ENCODE results near the gene TTC12. TPM values are rescaled to one million over a fixed set of nuclear protein-coding genes. Genes with fewer than 3 reads are reported as not detected.

Gene TTC12
- total RNA-seq, 1 donor from 2014 or later, result 7.8 TPM

DNA sequence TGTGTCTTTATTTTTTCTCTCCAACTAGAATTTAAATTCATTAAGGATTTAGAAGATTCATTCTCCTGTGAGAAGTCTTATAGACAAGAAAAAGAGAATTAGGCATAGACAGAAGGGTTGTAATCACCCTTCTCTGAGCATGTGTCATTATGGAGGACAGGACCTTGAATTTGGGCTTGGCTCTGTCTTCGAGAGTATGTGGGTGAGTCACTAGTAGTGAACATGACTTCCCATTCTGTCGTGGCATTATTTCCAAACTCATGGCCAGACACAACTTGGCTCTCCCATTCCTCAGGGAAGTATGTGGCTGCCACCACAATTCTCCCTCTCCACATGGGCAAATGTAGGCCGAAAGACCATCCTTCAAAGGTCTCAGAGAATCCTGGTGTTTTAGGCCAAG lies 58.9 kb downstream of the TTC12 start:
- intact Hi-C loops (cut with micrococcal nuclease), result no loop called here

DNA sequence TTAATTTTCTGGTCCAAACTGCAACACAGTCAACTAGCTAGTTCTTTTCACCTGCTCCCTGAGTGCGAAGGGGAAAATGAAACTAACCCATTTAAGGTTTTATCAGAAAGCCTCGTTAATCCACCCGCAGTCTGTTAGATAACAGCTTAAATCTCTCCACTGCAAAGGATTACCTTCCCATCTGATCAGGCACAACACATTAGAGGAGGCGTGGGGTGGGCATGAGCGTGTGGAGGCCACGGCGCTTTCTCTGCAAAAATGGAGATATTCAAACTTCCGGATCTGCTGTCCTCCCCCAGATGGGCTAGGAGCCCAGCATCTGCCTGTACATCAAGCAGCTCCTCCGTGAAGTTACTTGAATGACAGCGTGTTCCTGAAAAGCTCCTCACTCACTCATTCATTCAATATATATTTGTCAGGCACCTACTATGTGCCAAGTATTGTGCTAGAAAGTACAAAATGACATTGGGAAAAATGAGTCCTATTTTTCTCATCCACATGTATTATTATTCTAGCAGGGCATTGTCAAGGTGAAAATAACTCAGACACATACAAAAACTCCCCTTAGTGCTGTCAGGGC lies 59.7 kb downstream of the TTC12 start:
- intact Hi-C loops (cut with micrococcal nuclease), result no loop called here

DNA sequence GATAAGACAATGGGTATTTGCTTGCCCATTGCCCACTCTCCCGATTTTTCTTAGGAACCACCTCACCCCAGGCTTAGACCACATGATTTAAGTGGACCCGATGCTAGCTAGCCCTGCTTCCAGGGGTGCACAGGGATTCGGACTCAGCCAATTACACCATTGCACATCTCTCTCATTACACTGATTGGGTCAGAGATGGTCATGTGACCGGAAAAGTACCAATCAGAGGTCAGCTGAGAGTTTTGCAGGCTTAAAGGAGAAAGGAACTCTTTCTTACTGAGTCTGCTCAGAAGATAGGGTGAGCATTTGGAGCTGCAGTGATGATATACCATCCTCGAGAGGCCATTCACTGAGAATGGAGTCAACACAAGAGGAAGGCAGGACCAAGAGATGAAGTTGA lies 61.0 kb downstream of the TTC12 start:
- intact Hi-C loops (cut with micrococcal nuclease), result no loop called here

DNA sequence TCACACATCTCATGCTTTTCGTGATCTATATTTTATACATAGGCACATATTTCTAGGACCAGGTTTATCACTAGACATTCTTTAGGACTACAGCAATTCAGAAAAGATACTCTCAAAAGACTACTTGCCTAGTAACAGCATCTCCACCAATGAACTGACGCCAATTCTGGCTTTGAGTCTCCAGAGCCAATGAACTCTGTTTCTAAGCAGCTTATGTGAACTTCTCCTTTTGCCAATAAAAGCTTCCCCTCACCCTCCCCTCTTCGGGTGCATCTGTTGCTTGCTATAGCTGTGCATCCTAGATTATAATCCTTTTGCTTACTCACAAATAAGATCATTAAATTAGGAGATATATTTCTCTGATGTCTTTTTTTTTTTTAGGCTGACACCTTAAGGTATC lies 61.8 kb downstream of the TTC12 start:
- intact Hi-C loops (cut with micrococcal nuclease), result no loop called here

DNA sequence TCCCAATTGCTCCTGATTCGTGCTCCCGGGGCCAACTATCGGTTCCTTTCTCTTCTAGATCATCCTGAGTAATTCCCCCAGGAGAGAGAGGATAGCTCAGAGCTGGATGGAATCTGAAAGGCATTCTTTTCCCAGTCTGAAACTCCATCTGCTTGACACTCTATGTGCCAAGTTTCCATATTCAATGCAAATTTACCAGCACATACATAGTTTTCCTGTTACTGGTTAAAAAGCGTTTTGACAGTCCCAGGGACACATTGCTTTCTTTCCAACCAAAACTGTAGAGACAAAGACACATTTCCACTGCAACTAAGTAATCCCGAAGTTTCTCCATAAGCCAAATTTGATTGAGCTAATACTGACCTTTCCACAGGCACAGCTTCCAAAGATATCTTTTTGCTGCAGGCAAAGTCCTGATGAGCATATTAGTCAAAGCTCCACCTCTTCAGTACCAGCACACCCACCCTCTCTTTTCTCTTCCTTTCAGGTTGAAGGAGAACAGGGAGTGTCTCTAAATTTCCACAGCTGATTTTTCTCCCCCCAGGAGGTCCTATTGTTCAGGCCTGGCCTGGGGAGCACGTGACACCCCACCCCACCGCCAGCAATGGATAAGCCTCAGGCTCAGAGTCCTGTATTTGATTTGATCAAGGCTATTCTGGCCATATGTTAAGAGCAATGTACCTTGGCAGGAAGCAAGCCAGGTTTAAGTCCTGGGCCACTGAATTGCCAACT lies 63.5 kb downstream of the TTC12 start:
- intact Hi-C loops (cut with micrococcal nuclease), result no loop called here

DNA sequence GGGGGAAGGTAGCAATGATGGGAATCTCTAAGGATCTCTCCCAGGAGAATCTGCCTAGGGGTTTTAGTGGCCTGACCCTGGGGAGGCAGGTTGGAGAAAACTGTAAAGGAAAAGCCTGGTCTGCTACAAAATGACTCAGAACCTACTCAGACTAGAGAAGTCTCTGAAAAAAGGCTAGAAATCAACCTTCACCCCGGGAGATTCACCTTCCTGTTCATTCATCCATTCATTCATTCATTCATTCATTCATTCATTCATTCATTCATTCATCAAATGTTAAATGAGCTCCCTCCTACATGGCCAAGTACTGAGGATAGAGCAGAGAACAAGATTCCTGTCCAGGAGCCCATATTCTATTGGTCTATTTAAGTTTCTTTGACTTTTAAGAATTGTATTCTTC lies 64.3 kb downstream of the TTC12 start:
- intact Hi-C loops (cut with micrococcal nuclease), result no loop called here

DNA sequence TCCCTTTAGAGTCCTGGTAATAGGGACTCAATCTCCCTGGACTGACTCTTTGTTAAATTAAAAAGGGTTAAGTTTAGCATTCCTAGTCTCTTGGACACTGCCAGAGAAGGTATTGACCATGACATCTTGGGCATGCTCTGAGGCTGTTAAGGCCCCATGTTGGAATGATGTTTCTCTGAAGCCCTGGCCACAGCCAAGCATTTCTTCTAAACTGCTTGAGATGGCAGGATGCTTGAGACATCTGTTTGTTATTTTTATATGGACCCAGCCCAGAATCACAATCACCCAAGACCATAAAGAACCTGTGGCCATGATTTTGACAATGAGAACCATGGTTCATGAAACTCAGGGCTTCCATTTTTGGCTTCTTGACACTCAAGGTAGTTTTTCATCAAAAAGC lies 67.7 kb downstream of the TTC12 start:
- intact Hi-C loops (cut with micrococcal nuclease), result no loop called here

DNA sequence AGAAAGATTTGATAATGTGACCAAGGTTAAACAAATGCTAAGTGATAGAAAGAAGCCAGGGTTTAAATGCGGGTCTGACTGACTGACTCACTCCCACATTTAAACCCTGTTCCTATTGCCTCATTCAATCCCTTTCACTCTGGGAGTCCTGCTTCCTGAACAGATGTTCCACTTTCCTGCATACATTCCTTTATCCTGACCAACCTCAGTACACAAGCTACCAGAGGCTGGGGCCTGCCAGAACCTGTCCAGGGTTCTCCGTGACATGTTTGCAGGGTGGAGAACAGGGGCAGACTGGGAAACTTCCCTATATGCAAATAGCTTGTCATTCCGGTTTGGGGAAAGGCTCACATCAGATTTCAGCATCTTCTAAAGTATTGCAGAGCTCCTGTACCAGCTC lies 70.2 kb downstream of the TTC12 start:
- intact Hi-C loops (cut with micrococcal nuclease), result no loop called here

DNA sequence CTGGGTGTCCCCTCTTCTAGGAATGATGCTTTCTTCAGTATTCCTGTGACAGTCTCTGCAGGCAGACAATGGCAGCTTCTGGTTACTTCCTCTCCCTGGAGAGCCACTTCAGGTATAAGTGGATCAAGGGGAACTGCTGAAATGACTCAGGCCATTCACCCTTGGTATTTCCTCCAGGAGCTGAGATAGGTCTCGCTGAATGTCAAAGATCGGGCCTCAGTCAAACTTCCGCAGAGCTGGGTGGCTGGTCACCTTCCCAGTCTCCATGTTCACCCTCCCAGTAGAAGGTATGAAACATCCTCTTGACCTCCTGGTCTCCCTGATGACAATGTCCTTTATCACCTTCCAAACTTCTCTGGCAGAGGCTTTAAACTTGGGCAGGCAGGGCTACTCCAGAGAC lies 71.4 kb downstream of the TTC12 start:
- intact Hi-C loops (cut with micrococcal nuclease), result no loop called here

DNA sequence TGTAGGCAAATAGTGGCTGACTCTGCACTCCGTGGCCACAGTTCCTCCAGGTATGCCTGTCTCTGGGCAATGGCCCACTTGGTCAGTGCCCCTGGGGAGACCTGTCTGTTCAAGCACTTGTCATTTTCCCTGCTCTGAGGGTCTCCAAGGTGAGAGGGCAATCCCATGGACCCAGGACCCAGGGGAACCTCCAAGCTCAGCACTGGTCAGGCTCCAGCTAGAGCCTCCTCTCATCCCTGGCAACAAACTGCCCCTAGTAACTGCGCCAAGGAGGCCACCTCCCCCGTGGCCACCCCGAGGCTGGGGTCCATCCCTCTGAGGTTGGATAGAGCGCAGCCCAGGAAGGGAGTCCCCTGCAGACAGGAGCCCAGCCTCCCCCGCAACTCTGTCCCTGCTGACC lies 72.5 kb downstream of the TTC12 start:
- intact Hi-C loops (cut with micrococcal nuclease), result no loop called here

DNA sequence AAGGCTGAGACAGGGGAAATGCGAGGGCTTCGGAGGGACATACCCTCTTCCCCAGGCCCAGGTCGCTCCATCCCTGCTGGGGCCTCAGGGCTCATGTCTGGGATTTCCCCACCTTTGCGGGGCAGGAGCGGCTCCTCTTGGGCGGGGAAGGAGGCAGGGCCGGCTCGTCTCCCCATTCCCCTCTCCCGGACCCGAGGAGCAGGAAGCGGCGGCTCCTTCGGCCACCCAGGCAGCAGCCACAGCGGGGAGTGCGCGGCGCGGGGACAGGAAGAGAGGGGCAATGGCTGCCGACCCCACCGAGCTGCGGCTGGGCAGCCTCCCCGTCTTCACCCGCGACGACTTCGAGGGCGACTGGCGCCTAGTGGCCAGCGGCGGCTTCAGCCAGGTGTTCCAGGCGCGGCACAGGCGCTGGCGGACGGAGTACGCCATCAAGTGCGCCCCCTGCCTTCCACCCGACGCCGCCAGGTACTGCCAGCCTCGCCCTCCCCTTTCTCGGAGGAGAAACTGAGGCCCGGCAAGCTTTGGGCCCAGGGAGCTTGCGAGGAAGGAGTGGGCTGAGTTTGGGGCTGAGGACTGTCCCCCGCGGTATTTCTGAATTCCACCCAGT lies 73.3 kb downstream of the TTC12 start, which contains the start of gene ANKK1:
ANKK1 (plus strand) TSS at position 175 of the 607 bp plus-strand sequence; CDS start at position 281, 106 bp downstream.
- intact Hi-C loops (cut with micrococcal nuclease), result no loop called here

DNA sequence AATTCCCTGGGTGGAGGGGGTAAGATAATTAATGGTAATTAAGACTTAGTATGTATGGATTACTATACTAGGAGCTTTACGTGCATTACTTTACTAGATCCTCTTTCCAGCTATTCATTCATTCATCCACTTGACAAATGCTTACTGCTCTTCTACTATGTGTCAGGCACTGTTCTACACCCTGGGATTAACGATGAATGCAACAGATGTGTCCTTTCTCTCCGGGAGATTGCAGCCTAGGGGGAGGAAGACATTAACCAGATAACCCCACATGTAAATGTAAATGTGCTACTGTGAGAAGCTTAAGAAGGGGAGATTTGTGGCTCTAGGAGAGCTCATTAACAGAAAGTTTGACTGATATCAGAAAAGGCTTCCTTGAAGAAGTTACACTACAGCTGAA lies 74.9 kb downstream of the TTC12 start:
- intact Hi-C loops (cut with micrococcal nuclease), result no loop called here

DNA sequence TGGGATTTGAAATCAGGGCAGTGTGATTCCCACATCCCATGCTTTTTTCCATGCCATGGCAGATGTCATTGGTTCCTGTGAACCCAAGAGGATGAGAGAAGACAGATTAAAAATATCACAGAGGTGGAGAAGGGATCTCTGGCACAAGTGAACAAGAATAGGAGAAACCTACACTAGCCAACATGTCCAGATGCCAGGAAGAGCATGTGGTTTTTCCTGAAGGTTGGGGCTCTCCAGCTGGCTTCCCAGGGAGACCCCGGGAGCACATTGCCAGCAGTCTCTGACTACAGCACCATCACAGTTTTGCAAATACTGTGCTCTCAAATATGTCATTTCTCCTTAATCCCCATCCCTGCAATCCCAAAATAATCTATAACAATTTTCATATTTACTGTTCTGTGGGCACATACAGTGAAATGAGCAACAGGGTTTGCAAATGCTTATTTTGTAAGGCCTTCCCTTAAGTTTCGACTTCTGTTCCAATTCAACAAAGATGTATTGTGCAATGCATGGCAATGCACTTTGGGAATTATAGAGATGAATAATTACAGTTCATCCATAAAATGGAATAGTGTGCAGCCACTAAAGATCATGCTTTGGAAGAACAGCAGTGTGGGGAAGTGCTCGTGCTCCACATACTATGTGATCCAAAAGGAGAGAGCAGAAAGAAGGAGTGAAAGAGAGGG lies 78.0 kb downstream of the TTC12 start:
- intact Hi-C loops (cut with micrococcal nuclease), result no loop called here

DNA sequence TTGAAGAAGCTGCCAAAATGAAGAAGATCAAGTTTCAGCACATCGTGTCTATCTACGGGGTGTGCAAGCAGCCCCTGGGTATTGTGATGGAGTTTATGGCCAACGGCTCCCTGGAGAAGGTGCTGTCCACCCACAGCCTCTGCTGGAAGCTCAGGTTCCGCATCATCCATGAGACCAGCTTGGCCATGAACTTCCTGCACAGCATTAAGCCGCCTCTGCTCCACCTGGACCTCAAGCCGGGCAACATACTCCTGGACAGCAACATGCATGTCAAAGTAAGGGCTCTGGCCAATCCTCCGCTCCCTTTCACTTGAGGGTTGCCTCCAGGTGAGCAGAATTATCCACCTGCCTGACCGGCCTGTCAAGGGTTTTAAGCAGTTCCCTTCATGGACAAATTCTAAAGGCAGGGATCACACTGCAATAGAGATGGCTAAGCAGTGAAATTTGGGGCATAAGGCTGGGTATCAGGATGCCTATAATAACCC lies 79.2 kb downstream of the TTC12 start:
- intact Hi-C loops (cut with micrococcal nuclease), result no loop called here

DNA sequence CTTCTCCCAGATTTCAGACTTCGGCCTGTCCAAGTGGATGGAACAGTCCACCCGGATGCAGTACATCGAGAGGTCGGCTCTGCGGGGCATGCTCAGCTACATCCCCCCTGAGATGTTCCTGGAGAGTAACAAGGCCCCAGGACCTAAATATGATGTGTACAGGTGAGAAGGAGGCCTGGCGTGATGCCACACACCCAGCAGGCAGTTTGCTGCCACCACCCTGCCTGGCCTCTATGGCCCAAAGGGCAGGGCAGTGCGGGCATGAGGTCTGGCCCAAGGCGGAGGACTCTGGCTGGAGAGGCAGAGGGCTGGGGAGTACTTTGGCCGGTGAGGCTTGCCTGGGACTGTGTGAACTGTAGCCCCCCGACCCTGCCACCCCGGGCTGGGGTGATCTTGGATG lies 80.5 kb downstream of the TTC12 start:
- intact Hi-C loops (cut with micrococcal nuclease), result no loop called here

DNA sequence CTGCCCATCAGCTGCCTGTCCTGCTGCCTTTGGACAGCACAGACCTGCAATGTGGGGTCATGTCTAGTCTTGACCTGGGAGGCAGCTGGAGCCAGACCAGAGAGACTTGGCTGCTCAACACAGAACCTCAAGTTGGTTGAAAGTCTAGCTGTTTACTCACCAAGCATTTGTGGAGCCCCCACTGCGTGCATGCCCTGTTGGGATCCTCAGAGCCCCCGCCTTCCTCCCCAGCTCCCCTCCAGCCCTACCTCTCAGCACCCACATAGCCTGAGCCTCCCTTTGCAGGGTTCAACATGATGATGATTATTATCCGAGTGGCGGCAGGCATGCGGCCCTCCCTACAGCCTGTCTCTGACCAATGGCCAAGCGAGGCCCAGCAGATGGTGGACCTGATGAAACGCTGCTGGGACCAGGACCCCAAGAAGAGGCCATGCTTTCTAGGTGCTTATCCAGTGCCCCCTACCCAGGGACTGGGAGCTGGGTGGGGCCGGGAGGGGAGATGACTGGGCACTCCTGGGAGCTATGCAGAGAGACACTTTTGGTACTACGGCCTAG lies 81.5 kb downstream of the TTC12 start:
- intact Hi-C loops (cut with micrococcal nuclease), result no loop called here

DNA sequence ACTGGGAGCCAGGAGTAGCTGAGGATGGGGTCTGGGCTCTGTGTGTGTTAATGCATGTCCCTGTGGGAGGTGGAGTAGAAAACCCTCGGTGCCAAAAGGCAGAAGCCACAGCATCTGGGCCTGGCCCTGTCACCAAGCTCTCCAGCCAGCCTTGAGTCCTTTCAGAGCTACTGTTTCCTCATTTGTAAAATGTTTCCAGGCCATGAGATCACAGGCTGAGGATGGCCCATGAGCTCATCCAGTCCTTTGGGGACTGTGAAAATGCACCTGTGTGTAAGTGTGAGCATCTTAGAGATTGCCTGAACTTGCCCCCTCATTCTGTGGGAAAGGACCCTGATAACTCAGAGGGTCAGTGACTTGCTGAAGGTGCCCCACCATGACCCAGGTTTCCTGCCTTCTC lies 82.3 kb downstream of the TTC12 start:
- intact Hi-C loops (cut with micrococcal nuclease), result no loop called here

DNA sequence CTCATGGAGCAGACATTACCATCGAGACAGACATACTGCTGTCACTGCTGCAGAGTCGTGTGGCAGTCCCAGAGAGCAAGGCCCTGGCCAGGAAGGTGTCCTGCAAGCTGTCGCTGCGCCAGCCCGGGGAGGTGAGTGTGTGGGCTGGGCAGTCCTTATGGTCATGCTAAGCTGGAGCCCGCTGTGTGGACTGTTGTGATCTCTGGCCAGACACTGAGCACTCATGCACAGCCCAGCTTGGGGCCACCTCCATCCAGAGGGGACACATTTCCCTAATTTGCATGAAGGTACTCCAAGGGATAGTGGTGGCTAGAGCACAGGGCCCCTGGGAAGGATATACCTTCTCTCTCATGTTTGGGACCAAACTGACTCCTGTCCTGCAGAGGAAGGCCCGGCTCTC lies 82.8 kb downstream of the TTC12 start:
- intact Hi-C loops (cut with micrococcal nuclease), result no loop called here

DNA sequence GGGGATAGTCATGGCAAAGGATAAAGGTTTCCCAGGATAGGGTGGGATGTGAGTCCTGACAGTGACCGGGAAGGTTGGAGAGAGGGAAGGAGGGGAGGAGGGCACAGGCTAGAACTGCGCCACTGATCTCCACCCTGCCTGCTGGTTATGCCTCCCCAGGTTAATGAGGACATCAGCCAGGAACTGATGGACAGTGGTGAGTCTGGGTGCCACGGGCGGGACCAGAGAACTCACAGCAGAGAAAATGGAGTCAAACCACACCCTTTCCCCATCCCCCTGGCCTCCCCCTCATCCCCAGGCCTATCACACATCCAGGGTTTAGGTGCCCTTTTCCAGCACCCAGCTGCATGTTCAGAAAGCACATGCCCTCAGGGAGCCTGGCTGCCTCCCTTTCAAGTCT lies 83.4 kb downstream of the TTC12 start:
- intact Hi-C loops (cut with micrococcal nuclease), result no loop called here

DNA sequence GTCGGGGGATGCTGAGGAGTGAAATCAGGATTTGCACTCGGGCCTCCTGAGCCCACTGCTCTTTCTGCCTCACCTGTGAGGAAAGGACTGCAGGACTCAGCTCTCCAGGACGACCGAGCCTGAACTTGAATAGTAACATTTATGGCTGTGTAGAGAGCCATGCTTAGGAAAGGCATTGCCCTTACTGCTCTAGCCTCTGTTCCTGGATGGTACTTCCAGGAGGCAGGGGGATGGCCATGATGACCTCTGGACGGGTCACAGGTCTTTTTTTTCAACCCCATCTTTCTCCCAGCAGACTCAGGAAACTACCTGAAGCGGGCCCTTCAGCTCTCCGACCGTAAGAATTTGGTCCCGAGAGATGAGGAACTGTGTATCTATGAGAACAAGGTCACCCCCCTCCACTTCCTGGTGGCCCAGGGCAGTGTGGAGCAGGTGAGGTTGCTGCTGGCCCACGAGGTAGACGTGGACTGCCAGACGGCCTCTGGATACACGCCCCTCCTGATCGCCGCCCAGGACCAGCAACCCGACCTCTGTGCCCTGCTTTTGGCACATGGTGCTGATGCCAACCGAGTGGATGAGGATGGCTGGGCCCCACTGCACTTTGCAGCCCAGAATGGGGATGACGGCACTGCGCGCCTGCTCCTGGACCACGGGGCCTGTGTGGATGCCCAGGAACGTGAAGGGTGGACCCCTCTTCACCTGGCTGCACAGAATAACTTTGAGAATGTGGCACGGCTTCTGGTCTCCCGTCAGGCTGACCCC lies 84.5 kb downstream of the TTC12 start:
- intact Hi-C loops (cut with micrococcal nuclease), result no loop called here

DNA sequence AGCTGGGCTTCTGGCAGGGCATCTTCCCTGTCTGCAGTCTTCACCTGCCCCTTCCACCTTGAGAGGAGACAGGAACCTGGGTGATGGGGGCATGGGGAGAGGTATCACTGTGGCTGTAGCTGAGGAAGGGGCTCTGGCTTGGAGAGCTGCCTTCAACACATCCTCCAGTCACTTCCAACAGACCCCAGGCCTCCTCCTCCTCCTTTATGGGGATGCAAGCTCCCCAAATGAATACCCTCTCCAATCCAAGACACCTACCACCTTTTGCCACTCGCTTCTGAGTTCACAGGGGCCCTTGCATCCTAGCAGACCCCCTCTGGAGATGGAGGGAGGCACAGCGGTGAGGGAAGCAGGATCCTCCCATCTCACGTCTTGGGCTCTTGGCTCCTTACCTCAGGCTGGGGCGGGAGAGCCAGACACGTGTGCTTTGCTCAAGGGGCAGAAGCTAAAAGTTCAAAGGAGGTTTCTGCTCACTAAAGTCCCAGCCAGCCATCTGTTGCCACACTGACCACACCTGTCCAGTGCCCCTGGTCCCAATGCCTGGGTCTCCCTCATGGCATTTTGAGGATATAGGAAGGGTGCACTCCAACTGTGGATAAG lies 86.3 kb downstream of the TTC12 start:
- intact Hi-C loops (cut with micrococcal nuclease), result no loop called here
